Neural cell (in vitro differentiated cells): ENCODE measurements around the gene NEFH. TPM values are rescaled to one million over a fixed set of nuclear protein-coding genes. Genes with fewer than 3 reads are reported as not detected.

ENCODE experiments used
- H2AFZ ChIP-seq: fragments of 200-600, 300-800 bp; sonication (generic), shearing (Covaris generic); 2 replicates; pipeline ENCODE4 v1.6.0; 2014; ENCODE audit warnings: low read depth, mild to moderate bottlenecking, antibody characterized with exemption, low read length, moderate library complexity
- H3F3A ChIP-seq: fragments of 200-600 bp; shearing (Covaris generic); 2 replicates; pipeline ENCODE4 v1.6.1; 2016; ENCODE audit warnings: mild to moderate bottlenecking, moderate library complexity, mixed read lengths, antibody characterized with exemption, low read length; ENCODE audit not compliant: insufficient read depth, poor library complexity, severe bottlenecking
- H3K27ac ChIP-seq: fragments of 200-600, 300-800 bp; sonication (generic), shearing (Covaris generic); 2 replicates; pipeline ENCODE4 v1.5.1; 2014; ENCODE audit warnings: mild to moderate bottlenecking, low read length, moderate library complexity
- H3K27me3 ChIP-seq: fragments of 300-800, 200-600 bp; sonication (generic), shearing (Covaris generic); 2 replicates; pipeline ENCODE4 v1.6.0; 2014; ENCODE audit warnings: mild to moderate bottlenecking, low read depth, low read length, moderate library complexity; ENCODE audit not compliant: insufficient read depth
- H3K36me3 ChIP-seq: fragments of 300-800, 200-600 bp; sonication (generic), shearing (Covaris generic); 2 replicates; pipeline ENCODE4 v1.5.1; 2014; ENCODE audit warnings: mild to moderate bottlenecking, antibody characterized with exemption, low read length, moderate library complexity; ENCODE audit not compliant: insufficient read depth
- H3K4me2 ChIP-seq: fragments of 300-800, 200-600 bp; sonication (generic), shearing (Covaris generic); 2 replicates; pipeline ENCODE4 v1.6.0; 2014; ENCODE audit warnings: mild to moderate bottlenecking, low read length
- H3K4me3 ChIP-seq: fragments of 300-800, 200-600 bp; sonication (generic), shearing (Covaris generic); 2 replicates; pipeline ENCODE4 v1.5.1; 2014; ENCODE audit warnings: mild to moderate bottlenecking, low read length, moderate library complexity
- H3K79me2 ChIP-seq: fragments of 200-600 bp; shearing (Covaris generic); replicated peaks from 2 replicates; pipeline ENCODE4 v1.6.0; 2014; ENCODE audit warnings: mild to moderate bottlenecking, low read length, moderate library complexity; ENCODE audit not compliant: insufficient read depth
- H3K9ac ChIP-seq: fragments of 300-800, 200-600 bp; sonication (generic), shearing (Covaris generic); 2 replicates; pipeline ENCODE4 v1.6.1; 2016; ENCODE audit warnings: mild to moderate bottlenecking, low read length, mixed read lengths
- H3K9me2 ChIP-seq: fragments of 200-600 bp; shearing (Covaris generic); 2 replicates; pipeline ENCODE4 v1.6.1; 2016; ENCODE audit warnings: mild to moderate bottlenecking, low read length, mixed read lengths; ENCODE audit not compliant: insufficient read depth
- H3K9me3 ChIP-seq: fragments of 200-600, 300-800 bp; sonication (generic), shearing (Covaris generic); 2 replicates; pipeline ENCODE4 v1.6.1; 2016; ENCODE audit warnings: mild to moderate bottlenecking, mixed run types, low read length, moderate library complexity, mixed read lengths
- H4K20me1 ChIP-seq: fragments of 200-600 bp; shearing (Covaris generic); 2 replicates; pipeline ENCODE4 v1.6.1; 2016; ENCODE audit warnings: mild to moderate bottlenecking, mixed run types; ENCODE audit not compliant: insufficient read depth
- EP300 ChIP-seq: fragments of 450-650 bp; conservative IDR thresholded peaks from 2 replicates; pipeline ENCODE4 v1.6.1; 2014; ENCODE audit warnings: antibody characterized with exemption, mild to moderate bottlenecking, moderate library complexity; ENCODE audit not compliant: poor library complexity, severe bottlenecking
- EZH2 ChIP-seq: fragments of 200-600, 300-800 bp; shearing (Covaris generic), sonication (generic); IDR thresholded peaks from 2 replicates; pipeline ENCODE4 v1.6.1; 2014; ENCODE audit warnings: antibody characterized with exemption, low read length, borderline replicate concordance, mild to moderate bottlenecking; ENCODE audit not compliant: insufficient read depth, poor library complexity, severe bottlenecking
- MXI1 ChIP-seq: fragments of 450-650 bp; conservative IDR thresholded peaks from 2 replicates; pipeline ENCODE4 v1.6.1; 2014; ENCODE audit warnings: antibody characterized with exemption, mild to moderate bottlenecking; ENCODE audit not compliant: poor library complexity, severe bottlenecking
- POLR2AphosphoS5 ChIP-seq: IDR thresholded peaks from 2 replicates; pipeline ENCODE4 v1.6.1; 2012
- RAD21 ChIP-seq: fragments of 450-650 bp; conservative IDR thresholded peaks from 2 replicates; pipeline ENCODE4 v1.6.1; 2014; ENCODE audit warnings: antibody characterized with exemption, mild to moderate bottlenecking, moderate library complexity
- REST ChIP-seq: IDR thresholded peaks from 2 replicates; pipeline ENCODE4 v1.6.1; 2012; ENCODE audit warnings: borderline replicate concordance
- SMC3 ChIP-seq: fragments of 450-650 bp; conservative IDR thresholded peaks from 2 replicates; pipeline ENCODE4 v1.6.1; 2014; ENCODE audit warnings: antibody characterized with exemption, mild to moderate bottlenecking, moderate library complexity; ENCODE audit not compliant: poor library complexity
- TAF1 ChIP-seq: IDR thresholded peaks from 2 replicates; pipeline ENCODE4 v1.6.1; 2012; ENCODE audit warnings: low read depth
- polyA plus RNA-seq: library from polyadenylated mRNA; depleted of rRNA; stranded (reverse); fragments of >200 nt; gene quantifications from 2 replicates; pipeline ENCODE4 v1.2.3, GENCODE V29; 2014
- TF ChIP-seq, protein P1 (sequence below): fragments of 450-650 bp; IDR thresholded peaks from 2 replicates; pipeline ENCODE4 v1.5.1; 2014; ENCODE audit warnings: antibody characterized with exemption, mild to moderate bottlenecking, moderate library complexity; ENCODE audit not compliant: poor library complexity, severe bottlenecking

Gene NEFH
- polyA plus RNA-seq, 1 donor from 2014 or later, result 0.05 TPM

DNA sequence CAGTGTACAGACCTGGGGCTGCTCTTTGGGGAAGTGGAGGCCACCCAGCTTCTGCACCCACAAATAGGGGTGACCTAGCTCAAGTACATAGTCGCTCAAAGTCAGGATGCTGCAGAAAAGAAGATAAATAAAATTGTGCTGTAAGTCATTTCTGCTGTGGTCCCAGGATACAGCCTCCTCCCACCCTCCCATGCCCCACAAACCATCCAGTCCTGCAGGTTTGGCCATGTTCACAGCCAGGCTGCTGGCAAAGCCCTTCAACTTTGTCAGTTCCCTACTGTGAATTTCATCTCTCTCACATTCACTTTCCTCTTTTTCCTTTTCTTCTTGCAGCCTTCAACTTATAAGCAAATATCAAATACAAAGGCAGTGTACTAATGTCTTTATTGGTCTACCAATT is 40.0 kb downstream of the NEFH start:
- Histone ChIP-seq H4K20me1 (no peaks in the 10 kb centered on the region), H3K27me3 (no peaks in the 10 kb centered on the region), H3K9me3 (no peaks in the 10 kb centered on the region), H3K36me3 (peaks cover 6% of the 10 kb centered on the region), H3K9me2 (no peaks in the 10 kb centered on the region), H3K79me2 (no peaks in the 10 kb centered on the region), H3K9ac (no peak overlapping the region), H3F3A (no peaks in the 10 kb centered on the region), H2AFZ (no peak overlapping the region), H3K4me2 (no peak overlapping the region), H3K4me3 (no peak overlapping the region), H3K27ac (no peak overlapping the region)
- TF ChIP-seq POLR2AphosphoS5 (no peak), SMC3 (no peak), REST (no peak), EP300 (no peak), EZH2 (no peak), TAF1 (no peak), RAD21 (no peak)
- TF ChIP-seq, protein P1, sequence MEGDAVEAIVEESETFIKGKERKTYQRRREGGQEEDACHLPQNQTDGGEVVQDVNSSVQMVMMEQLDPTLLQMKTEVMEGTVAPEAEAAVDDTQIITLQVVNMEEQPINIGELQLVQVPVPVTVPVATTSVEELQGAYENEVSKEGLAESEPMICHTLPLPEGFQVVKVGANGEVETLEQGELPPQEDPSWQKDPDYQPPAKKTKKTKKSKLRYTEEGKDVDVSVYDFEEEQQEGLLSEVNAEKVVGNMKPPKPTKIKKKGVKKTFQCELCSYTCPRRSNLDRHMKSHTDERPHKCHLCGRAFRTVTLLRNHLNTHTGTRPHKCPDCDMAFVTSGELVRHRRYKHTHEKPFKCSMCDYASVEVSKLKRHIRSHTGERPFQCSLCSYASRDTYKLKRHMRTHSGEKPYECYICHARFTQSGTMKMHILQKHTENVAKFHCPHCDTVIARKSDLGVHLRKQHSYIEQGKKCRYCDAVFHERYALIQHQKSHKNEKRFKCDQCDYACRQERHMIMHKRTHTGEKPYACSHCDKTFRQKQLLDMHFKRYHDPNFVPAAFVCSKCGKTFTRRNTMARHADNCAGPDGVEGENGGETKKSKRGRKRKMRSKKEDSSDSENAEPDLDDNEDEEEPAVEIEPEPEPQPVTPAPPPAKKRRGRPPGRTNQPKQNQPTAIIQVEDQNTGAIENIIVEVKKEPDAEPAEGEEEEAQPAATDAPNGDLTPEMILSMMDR, result no peak

DNA sequence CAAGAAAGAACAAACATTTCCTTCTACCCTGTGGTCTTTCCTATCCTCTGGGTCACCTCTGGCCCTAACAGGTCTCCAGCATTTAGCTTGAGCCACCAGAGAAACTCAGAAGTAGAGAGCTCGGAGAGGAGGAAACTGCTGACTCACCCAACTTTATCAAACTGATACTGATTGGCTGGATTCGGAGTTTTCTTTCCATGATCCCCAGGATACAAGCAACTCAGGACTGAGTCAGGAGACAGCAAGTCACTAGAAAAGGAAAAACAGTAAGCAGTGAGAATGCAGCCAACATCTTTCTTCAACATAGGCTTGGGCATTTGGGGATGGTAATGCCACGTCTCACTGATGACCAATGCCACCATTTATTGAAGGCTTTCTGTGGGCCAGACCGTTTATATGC is 40.8 kb downstream of the NEFH start:
- Histone ChIP-seq H3K9me3 (no peaks in the 10 kb centered on the region), H3K36me3 (peaks cover 6% of the 10 kb centered on the region), H3K79me2 (no peaks in the 10 kb centered on the region), H2AFZ (no peak overlapping the region), H3K27ac (no peak overlapping the region), H3K27me3 (no peaks in the 10 kb centered on the region), H3K9ac (no peak overlapping the region), H4K20me1 (no peaks in the 10 kb centered on the region), H3F3A (no peaks in the 10 kb centered on the region), H3K4me3 (no peak overlapping the region), H3K9me2 (no peaks in the 10 kb centered on the region), H3K4me2 (no peak overlapping the region)
- TF ChIP-seq MXI1, result no peak
- no peak for TF ChIP-seq EZH2
- TF ChIP-seq, protein P1, result no peak
- TF ChIP-seq RAD21, result no peak
- no peak for TF ChIP-seq EP300
- TF ChIP-seq TAF1, result no peak
- TF ChIP-seq POLR2AphosphoS5, result no peak
- no peak for TF ChIP-seq SMC3
